Caco-2 (cell line): ENCODE measurements around the gene IKZF3. TPM values are rescaled to one million over a fixed set of nuclear protein-coding genes. Genes with fewer than 3 reads are reported as not detected.

Source experiments
- BruUV-seq: library from RNA; stranded (reverse); fragments of 400-500 nt; replicated peaks from 2 replicates; lab custom pipeline; 2021; lab: Mats Ljungman, UMichigan
- CTCF ChIA-PET: fragments of 300-600 bp; sonication (Branson Sonifier 250); formaldehyde crosslinking; loops from one replicate; lab custom pipeline; 2022; ENCODE audit warnings: antibody characterized with exemption; lab: Charles Lee
- POLR2A ChIA-PET: fragments of 300-600 bp; sonication (Branson Sonifier 250); formaldehyde crosslinking; loops from one replicate; lab custom pipeline; 2022; ENCODE audit warnings: antibody characterized with exemption; lab: Charles Lee
- DNase-seq, 2 experiments: peaks; one replicate each; pipeline versions ENCODE4 v3.0.0 to v3.0.0-alpha.2; 2020 to 2022
- H3K27me3 ChIP-seq: replicated peaks from 2 replicates; pipeline ENCODE4 v1.6.0; 2011; ENCODE audit warnings: low read length; ENCODE audit not compliant: control insufficient read depth, insufficient read depth
- H3K36me3 ChIP-seq: 2 replicates; pipeline ENCODE4 v1.5.1; 2011; ENCODE audit warnings: low read length; ENCODE audit not compliant: control insufficient read depth, insufficient read depth
- H3K4me1 ChIP-seq: fragments of 250-450 bp; sonication (Bioruptor Pico); 2 replicates; pipeline ENCODE4 v1.5.1; 2020; ENCODE audit warnings: mild to moderate bottlenecking
- H3K4me3 ChIP-seq: 2 replicates; pipeline ENCODE4 v1.5.1; 2011; ENCODE audit warnings: low read depth, mild to moderate bottlenecking, control low read depth, low read length
- H3K9me3 ChIP-seq: fragments of 250-450 bp; sonication (Bioruptor Pico); 2 replicates; pipeline ENCODE4 v1.5.1; 2020; ENCODE audit warnings: mild to moderate bottlenecking, moderate library complexity
- H3K27ac Mint-ChIP-seq: one replicate; pipeline ENCODE4 v1.8.0; 2022; ENCODE audit warnings: mixed read lengths; ENCODE audit not compliant: unreplicated experiment
- H3K27me3 Mint-ChIP-seq: one replicate; pipeline ENCODE4 v1.8.0; 2022; ENCODE audit warnings: mixed read lengths; ENCODE audit not compliant: insufficient read depth, unreplicated experiment
- H3K36me3 Mint-ChIP-seq: one replicate; pipeline ENCODE4 v1.8.0; 2022; ENCODE audit warnings: mild to moderate bottlenecking, mixed read lengths; ENCODE audit not compliant: insufficient read depth, unreplicated experiment
- H3K4me1 Mint-ChIP-seq: one replicate; pipeline ENCODE4 v1.8.0; 2022; ENCODE audit warnings: low read depth, mixed read lengths; ENCODE audit not compliant: unreplicated experiment
- H3K4me3 Mint-ChIP-seq: one replicate; pipeline ENCODE4 v1.8.0; 2022; ENCODE audit warnings: mild to moderate bottlenecking, moderate library complexity, mixed read lengths; ENCODE audit not compliant: unreplicated experiment
- H3K9me3 Mint-ChIP-seq: one replicate; pipeline ENCODE4 v1.8.0; 2022; ENCODE audit warnings: mixed read lengths; ENCODE audit not compliant: unreplicated experiment
- CTCF ChIP-seq, 2 experiments: fragments of 200-600 bp in 1 of 2; IDR thresholded peaks; 1 replicate in 1 of 2; 2 replicates in 1 of 2; pipeline versions ENCODE4 v1.5.1 to v1.8.0; 2011 to 2022; ENCODE audit warnings: antibody characterized with exemption in 1 of 2, control low read depth in 1 of 2, inconsistent platforms in 1 of 2, low read depth in 1 of 2, low read length in 1 of 2, mild to moderate bottlenecking in 1 of 2, moderate library complexity in 1 of 2; ENCODE audit not compliant: insufficient read depth in 1 of 2, severe bottlenecking in 1 of 2, unreplicated experiment in 1 of 2
- intact Hi-C: fragments of 100-400 bp; cut with micrococcal nuclease; formaldehyde crosslinking; loops from one replicate; pipeline ENCODE4 v1.10.0; 2022; ENCODE audit not compliant: unreplicated experiment
- total RNA-seq: library from RNA; stranded (reverse); gene quantifications from 2 replicates; pipeline ENCODE4 v1.2.3, GENCODE V29; 2022

IKZF3 gene
- total RNA-seq, 1 experiment from 2014 or later, result 2.8 TPM

GRCh38 chr17:39756380-39757079 lies 107.6 kb downstream of the IKZF3 start:
- Mint-ChIP-seq H3K27me3 (peaks cover 4% of the 10 kb centered on the region), H3K4me3 (no peak overlapping the region), H3K36me3 (no peaks in the 10 kb centered on the region), H3K27ac (no peak overlapping the region), H3K4me1 (peaks cover 8% of the 10 kb centered on the region), H3K9me3 (no peaks in the 10 kb centered on the region)
- DNase-seq, result no peak
- Histone ChIP-seq H3K36me3 (no peaks in the 10 kb centered on the region), H3K9me3 (no peaks in the 10 kb centered on the region), H3K27me3 (no peaks in the 10 kb centered on the region), H3K4me3 (no peak overlapping the region), H3K4me1 (peaks cover 7% of the 10 kb centered on the region; the same call in 1 of the 2 replicates)
- ChIA-PET POLR2A (interaction anchor here (0.6 kb wide), 1 partner anchor 51 kb away, joined by 9 read pairs; no protein-coding TSS in a partner anchor), CTCF (interaction anchor here (0.6 to 0.8 kb wide), 2 partner anchors 17 to 130 kb away, joined by 4 to 5 read pairs; partner anchors contain the start of gene PPP1R1B)
- TF ChIP-seq CTCF (IDR thresholded peaks at IDR 0.05; ENCODE audit: insufficient read depth in 1 of 2, low read depth in 1 of 2, low read length in 1 of 2, severe bottlenecking in 1 of 2, unreplicated experiment in 1 of 2), result no peak
- intact Hi-C loops, result loop anchor here (10.0 kb wide), 1 partner anchor 202 kb away; no protein-coding TSS in a partner anchor
- BruUV-seq, result no TSS peak

- DNase-seq, result no peak
- H3K36me3 Mint-ChIP-seq, result no peaks in the 10 kb centered on the region
- Histone ChIP-seq H3K27me3 (no peaks in the 10 kb centered on the region), H3K9me3 (no peaks in the 10 kb centered on the region), H3K4me3 (no peak overlapping the region), H3K4me1 (peaks cover 9% of the 10 kb centered on the region), H3K36me3 (no peaks in the 10 kb centered on the region)
- peaks cover 4% of the 10 kb centered on the region for H3K27me3 Mint-ChIP-seq
- CTCF ChIA-PET, result interaction anchor here (0.6 to 2.0 kb wide), 6 partner anchors 16 to 134 kb away, joined by 3 to 15 read pairs (median 4); partner anchors contain the start of genes MIEN1 and PPP1R1B
- H3K4me1 Mint-ChIP-seq, result peaks cover 8% of the 10 kb centered on the region
- no TSS peak for BruUV-seq
- peak overlapping the region; percentile 29 for H3K4me3 Mint-ChIP-seq
- intact Hi-C loops, result loop anchor here (2.0 to 10.0 kb wide), 2 partner anchors 109 to 201 kb away; partner anchors contain the start of gene IKZF3
- H3K27ac Mint-ChIP-seq, result no peak overlapping the region
- POLR2A ChIA-PET, result interaction anchor here (0.6 to 1.0 kb wide), 2 partner anchors 51 to 68 kb away, joined by 3 to 9 read pairs; partner anchors contain the start of gene PGAP3
- H3K9me3 Mint-ChIP-seq, result no peaks in the 10 kb centered on the region
- no peak for TF ChIP-seq CTCF (IDR thresholded peaks at IDR 0.05; ENCODE audit: insufficient read depth in 1 of 2, low read depth in 1 of 2, low read length in 1 of 2, severe bottlenecking in 1 of 2, unreplicated experiment in 1 of 2)
These were observed 108.3 kb downstream of the IKZF3 start for GRCh38 chr17:39755554-39756379.
